Measurements from ENCODE around the gene CLNK. TPM values are rescaled to one million over a fixed set of nuclear protein-coding genes. Genes with fewer than 3 reads are reported as not detected.

The CLNK gene
- total and polyA plus RNA-seq, 4 donors = 0.26 to 0.30 TPM; not detected in 2

- 85 to 90% methylated on average over 6 of the region's 6 CpGs for WGBS, 2 donors
- Histone ChIP-seq H3K4me3 (ENCODE audit: low read length in 2 of 2) (no peak overlapping the region), H3K9me3 (ENCODE audit: control insufficient read depth, low read length) (no peaks in the 10 kb centered on the region), H3K4me1 (ENCODE audit: control insufficient read depth in 1 of 2, insufficient read depth in 2 of 2, low read length in 2 of 2) (peaks cover 0 to 1% of the 10 kb centered on the region in 2 donors), H3K36me3 (ENCODE audit: control insufficient read depth in 1 of 2, insufficient read depth in 2 of 2, low read length in 1 of 2) (no peaks in the 10 kb centered on the region), H3K27me3 (ENCODE audit: control insufficient read depth in 1 of 2, insufficient read depth in 2 of 2, low read length in 1 of 2) (no peaks in the 10 kb centered on the region), H3K27ac (ENCODE audit: low read depth in 1 of 2, low read length in 2 of 2) (no peak overlapping the region)
- intact Hi-C loops (cut with DNase I) = no loop called here
- no peak for ATAC-seq (ENCODE audit: low FRiP score)
- DNase-seq = no peak
These were observed 9.7 kb upstream of the CLNK start for GRCh38 chr4:10694151-10694827.

- Histone ChIP-seq H3K4me3 (ENCODE audit: low read length in 2 of 2) (no peak overlapping the region), H3K4me1 (ENCODE audit: control insufficient read depth in 1 of 2, insufficient read depth in 2 of 2, low read length in 2 of 2) (peaks cover 0 to 1% of the 10 kb centered on the region in 2 donors), H3K36me3 (ENCODE audit: control insufficient read depth in 1 of 2, insufficient read depth in 2 of 2, low read length in 1 of 2) (no peaks in the 10 kb centered on the region), H3K27me3 (ENCODE audit: control insufficient read depth in 1 of 2, insufficient read depth in 2 of 2, low read length in 1 of 2) (no peaks in the 10 kb centered on the region), H3K9me3 (ENCODE audit: control insufficient read depth, low read length) (no peaks in the 10 kb centered on the region), H3K27ac (ENCODE audit: low read depth in 1 of 2, low read length in 2 of 2) (no peak overlapping the region)
- WGBS, 2 donors = 15 to 18% methylated on average over 2 of the region's 2 CpGs
- intact Hi-C loops (cut with DNase I) = no loop called here
- no peak for DNase-seq
- no peak for ATAC-seq (ENCODE audit: low FRiP score)
These were observed 7.1 kb upstream of the CLNK start for GRCh38 chr4:10691651-10692050.

GRCh38 chr4:10690185-10690907 lies 5.8 kb upstream of the CLNK start:
- Histone ChIP-seq H3K9me3 (ENCODE audit: control insufficient read depth, low read length) (no peaks in the 10 kb centered on the region), H3K4me1 (ENCODE audit: control insufficient read depth in 1 of 2, insufficient read depth in 2 of 2, low read length in 2 of 2) (peaks cover 0 to 1% of the 10 kb centered on the region in 2 donors), H3K36me3 (ENCODE audit: control insufficient read depth in 1 of 2, insufficient read depth in 2 of 2, low read length in 1 of 2) (no peaks in the 10 kb centered on the region), H3K27ac (ENCODE audit: low read depth in 1 of 2, low read length in 2 of 2) (no peak overlapping the region), H3K27me3 (ENCODE audit: control insufficient read depth in 1 of 2, insufficient read depth in 2 of 2, low read length in 1 of 2) (no peaks in the 10 kb centered on the region), H3K4me3 (ENCODE audit: low read length in 2 of 2) (no peak overlapping the region)
- no peak for DNase-seq
- WGBS, 2 donors = 96% methylated on average over 8 of the region's 8 CpGs
- intact Hi-C loops (cut with DNase I) = no loop called here
- ATAC-seq (ENCODE audit: low FRiP score) = no peak

GRCh38 chr4:10688846-10689245 lies 4.3 kb upstream of the CLNK start:
- WGBS, 2 donors = 76 to 93% methylated on average over 6 of the region's 6 CpGs
- intact Hi-C loops (cut with DNase I) = no loop called here
- Histone ChIP-seq H3K36me3 (ENCODE audit: control insufficient read depth in 1 of 2, insufficient read depth in 2 of 2, low read length in 1 of 2) (no peaks in the 10 kb centered on the region), H3K27ac (ENCODE audit: low read depth in 1 of 2, low read length in 2 of 2) (no peak overlapping the region), H3K27me3 (ENCODE audit: control insufficient read depth in 1 of 2, insufficient read depth in 2 of 2, low read length in 1 of 2) (no peaks in the 10 kb centered on the region), H3K9me3 (ENCODE audit: control insufficient read depth, low read length) (no peaks in the 10 kb centered on the region), H3K4me3 (ENCODE audit: low read length in 2 of 2) (no peak overlapping the region), H3K4me1 (ENCODE audit: control insufficient read depth in 1 of 2, insufficient read depth in 2 of 2, low read length in 2 of 2) (peaks cover 0 to 1% of the 10 kb centered on the region in 2 donors)
- ATAC-seq (ENCODE audit: low FRiP score) (no peak), DNase-seq (no peak)

- H3K9me3 ChIP-seq (ENCODE audit: control insufficient read depth, low read length) = no peaks in the 10 kb centered on the region
- H3K36me3 ChIP-seq (ENCODE audit: control insufficient read depth in 1 of 2, insufficient read depth in 2 of 2, low read length in 1 of 2) = no peaks in the 10 kb centered on the region
- DNase-seq (no peak), ATAC-seq (ENCODE audit: low FRiP score) (no peak)
- H3K27ac ChIP-seq (ENCODE audit: low read depth in 1 of 2, low read length in 2 of 2) = no peak overlapping the region
- intact Hi-C loops (cut with DNase I) = no loop called here
- H3K4me3 ChIP-seq (ENCODE audit: low read length in 2 of 2) = no peak overlapping the region
- 96 to 98% methylated on average over 3 of the region's 3 CpGs for whole genome bisulfite sequencing, 2 donors
- peaks cover 0 to 1% of the 10 kb centered on the region in 2 donors for H3K4me1 ChIP-seq (ENCODE audit: control insufficient read depth in 1 of 2, insufficient read depth in 2 of 2, low read length in 2 of 2)
- no peaks in the 10 kb centered on the region for H3K27me3 ChIP-seq (ENCODE audit: control insufficient read depth in 1 of 2, insufficient read depth in 2 of 2, low read length in 1 of 2)
These were observed 3.5 kb upstream of the CLNK start for GRCh38 chr4:10688022-10688421.

- no peak for ATAC-seq (ENCODE audit: low FRiP score)
- WGBS, 2 donors = 90 to 94% methylated on average over 5 of the region's 5 CpGs
These were observed 3.0 kb upstream of the CLNK start for GRCh38 chr4:10687526-10687925.

GRCh38 chr4:10682397-10682796 lies 2.2 kb downstream of the CLNK start:
- no peaks in the 10 kb centered on the region for H3K4me1 ChIP-seq (ENCODE audit: control insufficient read depth in 1 of 2, insufficient read depth in 2 of 2, low read length in 2 of 2)
- no peaks in the 10 kb centered on the region for H3K9me3 ChIP-seq (ENCODE audit: control insufficient read depth, low read length)
- no peaks in the 10 kb centered on the region for H3K36me3 ChIP-seq (ENCODE audit: control insufficient read depth in 1 of 2, insufficient read depth in 2 of 2, low read length in 1 of 2)
- intact Hi-C loops (cut with DNase I) = no loop called here
- no peak overlapping the region for H3K27ac ChIP-seq (ENCODE audit: low read depth in 1 of 2, low read length in 2 of 2)
- H3K4me3 ChIP-seq (ENCODE audit: low read length in 2 of 2) = no peak overlapping the region
- 92 to 94% methylated on average over 3 of the region's 3 CpGs for WGBS, 2 donors
- DNase-seq (no peak), ATAC-seq (ENCODE audit: low FRiP score) (no peak)
- H3K27me3 ChIP-seq (ENCODE audit: control insufficient read depth in 1 of 2, insufficient read depth in 2 of 2, low read length in 1 of 2) = no peaks in the 10 kb centered on the region

More at GRCh38 chr4:10687526-10687925, 3.0 kb upstream of the CLNK start:
- intact Hi-C loops (cut with DNase I) = no loop called here
- DNase-seq = no peak
- Histone ChIP-seq H3K4me3 (ENCODE audit: low read length in 2 of 2) (no peak overlapping the region), H3K27me3 (ENCODE audit: control insufficient read depth in 1 of 2, insufficient read depth in 2 of 2, low read length in 1 of 2) (no peaks in the 10 kb centered on the region), H3K36me3 (ENCODE audit: control insufficient read depth in 1 of 2, insufficient read depth in 2 of 2, low read length in 1 of 2) (no peaks in the 10 kb centered on the region), H3K27ac (ENCODE audit: low read depth in 1 of 2, low read length in 2 of 2) (no peak overlapping the region), H3K4me1 (ENCODE audit: control insufficient read depth in 1 of 2, insufficient read depth in 2 of 2, low read length in 2 of 2) (no peaks in the 10 kb centered on the region), H3K9me3 (ENCODE audit: control insufficient read depth, low read length) (no peaks in the 10 kb centered on the region)

- ATAC-seq (ENCODE audit: low FRiP score) (no peak), DNase-seq (no peak)
- no peaks in the 10 kb centered on the region for H3K9me3 ChIP-seq (ENCODE audit: control insufficient read depth, low read length)
- no peaks in the 10 kb centered on the region for H3K36me3 ChIP-seq (ENCODE audit: control insufficient read depth in 1 of 2, insufficient read depth in 2 of 2, low read length in 1 of 2)
- WGBS, 2 donors = 59 to 61% methylated on average over 5 of the region's 5 CpGs
- no peak overlapping the region for H3K4me3 ChIP-seq (ENCODE audit: low read length in 2 of 2)
- no peaks in the 10 kb centered on the region for H3K4me1 ChIP-seq (ENCODE audit: control insufficient read depth in 1 of 2, insufficient read depth in 2 of 2, low read length in 2 of 2)
- no peak overlapping the region for H3K27ac ChIP-seq (ENCODE audit: low read depth in 1 of 2, low read length in 2 of 2)
- no peaks in the 10 kb centered on the region for H3K27me3 ChIP-seq (ENCODE audit: control insufficient read depth in 1 of 2, insufficient read depth in 2 of 2, low read length in 1 of 2)
- intact Hi-C loops (cut with DNase I) = no loop called here
These were observed 6.6 kb downstream of the CLNK start for GRCh38 chr4:10677796-10678497.
